Body of pancreas (tissue), 4 donors: ENCODE data around the gene ULBP3. TPM values are rescaled to one million over a fixed set of nuclear protein-coding genes. Genes with fewer than 3 reads are reported as not detected.

ENCODE experiments used
- ATAC-seq: fragments of 150-250 bp; one replicate; pipeline ENCODE4 v1.9.1; 2016
- DNase-seq, 4 donors: peaks; one replicate each; pipeline ENCODE4 v3.0.0-alpha.2; 2019
- H3K27ac ChIP-seq, 4 donors: fragments of 200-600 bp; sonication (generic); 1 replicate in 3 of 4; 2 replicates in 1 of 4; pipeline versions ENCODE4 v1.5.1 to v1.6.1; 2016 to 2019; ENCODE audit warnings: mild to moderate bottlenecking in 1 of 4, mixed read lengths in 1 of 4, moderate library complexity in 1 of 4
- H3K27me3 ChIP-seq, 2 donors: fragments of 200-600 bp; sonication (generic); one replicate each; pipeline ENCODE4 v1.6.0; 2016; ENCODE audit warnings: mild to moderate bottlenecking in 1 of 2
- H3K36me3 ChIP-seq, 2 donors: fragments of 200-600 bp; sonication (generic); replicated peaks in 1 of 2; 2 replicates each; pipeline ENCODE4 v1.5.1; 2016; ENCODE audit warnings: low read depth in 2 of 2; ENCODE audit not compliant: insufficient read depth in 1 of 2
- H3K4me1 ChIP-seq: fragments of 200-600 bp; sonication (generic); one replicate; pipeline ENCODE4 v1.6.0; 2016
- H3K4me3 ChIP-seq, 2 donors: fragments of 200-600 bp; sonication (generic); 1 replicate in 1 of 2; 2 replicates in 1 of 2; pipeline ENCODE4 v1.5.1; 2016 to 2019
- H3K9me3 ChIP-seq, 3 donors: fragments of 200-600 bp; sonication (generic); 1 replicate in 2 of 3; 2 replicates in 1 of 3; pipeline ENCODE4 v1.5.1; 2016
- CTCF ChIP-seq, 7 experiments: fragments of 450-650 bp in 4 of 7; fragments of 200-600 bp in 3 of 7; sonication (generic) in 3 of 7; IDR thresholded peaks; one replicate each; pipeline ENCODE4 v1.5.1; 2016 to 2019; ENCODE audit warnings: antibody characterized with exemption in 7 of 7
- POLR2A ChIP-seq, 3 donors: fragments of 450-650 bp; IDR thresholded peaks; one replicate each; pipeline ENCODE4 v1.6.1; 2016; ENCODE audit warnings: antibody characterized with exemption in 3 of 3, mild to moderate bottlenecking in 2 of 3
- WGBS, 2 donors: methylation state at CpG; one replicate each; pipeline ENCODE4 v1.1.5; 2017; 5-methylcytosine and 5-hydroxymethylcytosine counted together
- intact Hi-C: fragments of 100-400 bp; cut with DNase I; formaldehyde crosslinking; loops from one replicate; pipeline ENCODE4 v1.15.1; 2023
- total RNA-seq, 2 donors: library from RNA; depleted of rRNA; stranded (reverse); fragments of >200 nt; gene quantifications; one replicate each; pipeline ENCODE4 v1.1.0, GENCODE V29; 2016

Gene ULBP3
- total RNA-seq, 2 donors from 2014 or later: 0.78 TPM; not detected in 1

GRCh38 chr6:150043501-150044412, 25.2 kb downstream of the ULBP3 start:
- Histone ChIP-seq H3K36me3 (no peaks in the 10 kb centered on the region), H3K27ac (no peak overlapping the region), H3K4me1 (no peaks in the 10 kb centered on the region), H3K4me3 (no peak overlapping the region), H3K27me3 (peaks cover 0 to 6% of the 10 kb centered on the region in 2 donors), H3K9me3 (no peaks in the 10 kb centered on the region)
- ATAC-seq (no peak), DNase-seq (peak in 1 of 4 donors; percentile 24)
- TF ChIP-seq POLR2A (IDR thresholded peaks at IDR 0.05): no peak
- no peak for TF ChIP-seq CTCF (IDR thresholded peaks at IDR 0.05)
- 61 to 66% methylated on average over 18 to 19 of the region's 19 CpGs for WGBS, 2 donors
- intact Hi-C loops: no loop called here

GRCh38 chr6:150043096-150043495, 25.8 kb downstream of the ULBP3 start:
- Histone ChIP-seq H3K4me3 (no peak overlapping the region), H3K9me3 (no peaks in the 10 kb centered on the region), H3K27me3 (peaks cover under 1 to 12% of the 10 kb centered on the region in 2 donors), H3K27ac (no peak overlapping the region), H3K36me3 (no peaks in the 10 kb centered on the region), H3K4me1 (peaks cover 4% of the 10 kb centered on the region)
- no peak for DNase-seq
- no peak for TF ChIP-seq POLR2A (IDR thresholded peaks at IDR 0.05)
- TF ChIP-seq CTCF (IDR thresholded peaks at IDR 0.05): no peak
- intact Hi-C loops: no loop called here
- WGBS, 2 donors: 91 to 94% methylated on average over 12 to 13 of the region's 13 CpGs
- no peak for ATAC-seq

- TF ChIP-seq POLR2A (IDR thresholded peaks at IDR 0.05) (no peak), CTCF (IDR thresholded peaks at IDR 0.05) (no peak)
- ATAC-seq (peak; percentile 45), DNase-seq (no peak)
- Histone ChIP-seq H3K9me3 (no peaks in the 10 kb centered on the region), H3K36me3 (no peaks in the 10 kb centered on the region), H3K4me3 (no peak overlapping the region), H3K27ac (no peak overlapping the region), H3K4me1 (peaks cover 15% of the 10 kb centered on the region), H3K27me3 (peaks cover 7 to 35% of the 10 kb centered on the region in 2 donors)
- intact Hi-C loops: no loop called here
- WGBS, 2 donors: 8 to 11% methylated on average over 21 of the region's 21 CpGs
Measured at GRCh38 chr6:150038202-150039062, 30.5 kb downstream of the ULBP3 start.

GRCh38 chr6:150037526-150038201, 31.3 kb downstream of the ULBP3 start:
- TF ChIP-seq POLR2A (IDR thresholded peaks at IDR 0.05): no peak
- DNase-seq (no peak), ATAC-seq (peak; percentile 35)
- H3K4me1 ChIP-seq: peaks cover 15% of the 10 kb centered on the region
- H3K9me3 ChIP-seq: no peaks in the 10 kb centered on the region
- intact Hi-C loops: no loop called here
- H3K36me3 ChIP-seq: no peaks in the 10 kb centered on the region
- 4 to 5% methylated on average over 15 to 55 of the region's 55 CpGs for WGBS, 2 donors
- H3K27ac ChIP-seq: no peak overlapping the region
- no peak overlapping the region for H3K4me3 ChIP-seq
- H3K27me3 ChIP-seq: peaks cover 7 to 35% of the 10 kb centered on the region in 2 donors
